ENCODE measurements around the gene MYL7.
A peak's percentile ranks its signal among the peaks of the same experiment; 100 is the strongest.

Gene MYL7

GRCh38 chr7:44098092-44099068, 42.8 kb downstream of the MYL7 start:
- no peaks in the 10 kb centered on the region for H3K79me1 ChIP-seq (ENCODE audit: low read depth, low read length)
- no peak overlapping the region for H3K4me2 ChIP-seq (ENCODE audit: insufficient read depth, low read length, poor library complexity, severe bottlenecking)
- H2BK120ac ChIP-seq (ENCODE audit: low read depth, low read length), result no peak overlapping the region
- H2BK12ac ChIP-seq (ENCODE audit: low read length), result no peak overlapping the region
- no peak overlapping the region for H4K91ac ChIP-seq (ENCODE audit: low read depth, low read length, poor library complexity)
- H2BK5ac ChIP-seq (ENCODE audit: low read length), result no peak overlapping the region
- H2AK5ac ChIP-seq (ENCODE audit: low read depth, low read length), result no peak overlapping the region
- no CpG with 5 or more reads among the region's 6 CpGs for WGBS, 2 donors (ENCODE audit: extremely low coverage in 2 of 2, insufficient read length in 2 of 2, insufficient replicate concordance in 1 of 2)
- no peak for DNase-seq (ENCODE audit: low spot score)
- no peak overlapping the region for H4K8ac ChIP-seq (ENCODE audit: low read depth, low read length)
- H3K18ac ChIP-seq (ENCODE audit: low read length), result no peak overlapping the region
- H2AFZ ChIP-seq (ENCODE audit: low read length), result no peak overlapping the region
- H3K23ac ChIP-seq (ENCODE audit: low read depth, low read length, poor library complexity), result no peak overlapping the region
- no peak overlapping the region for H3K27ac ChIP-seq (replicated peaks; ENCODE audit: low read length)
- peaks cover 0 to 5% (median 3%) of the 10 kb centered on the region in 3 experiments for H3K27me3 ChIP-seq (ENCODE audit: control insufficient read depth in 3 of 3, insufficient read depth in 3 of 3, low read depth in 1 of 3, low read length in 3 of 3)
- H3K36me3 ChIP-seq (replicated peaks in 1 of 2; ENCODE audit: control insufficient read depth in 2 of 2, insufficient read depth in 2 of 2, low read length in 2 of 2), result no peaks in the 10 kb centered on the region
- peaks cover 0 to 5% of the 10 kb centered on the region in 2 donors for H3K4me1 ChIP-seq (ENCODE audit: control insufficient read depth in 2 of 2, insufficient read depth in 1 of 2, low read depth in 1 of 2, low read length in 2 of 2)
- no peaks in the 10 kb centered on the region for H3K9me3 ChIP-seq (replicated peaks in 1 of 2; ENCODE audit: control insufficient read depth in 2 of 2, insufficient read depth in 1 of 2, low read depth in 1 of 2, low read length in 2 of 2)
- no peak overlapping the region for H3K14ac ChIP-seq (ENCODE audit: low read length)
- no peak overlapping the region for H3K9ac ChIP-seq (ENCODE audit: low read depth, low read length, poor library complexity)
- H2BK15ac ChIP-seq (ENCODE audit: low read length), result no peak overlapping the region
- no peak overlapping the region for H3K4me3 ChIP-seq (ENCODE audit: low read length in 2 of 2)
- H3K4ac ChIP-seq (ENCODE audit: low read length), result no peak overlapping the region

DNA sequence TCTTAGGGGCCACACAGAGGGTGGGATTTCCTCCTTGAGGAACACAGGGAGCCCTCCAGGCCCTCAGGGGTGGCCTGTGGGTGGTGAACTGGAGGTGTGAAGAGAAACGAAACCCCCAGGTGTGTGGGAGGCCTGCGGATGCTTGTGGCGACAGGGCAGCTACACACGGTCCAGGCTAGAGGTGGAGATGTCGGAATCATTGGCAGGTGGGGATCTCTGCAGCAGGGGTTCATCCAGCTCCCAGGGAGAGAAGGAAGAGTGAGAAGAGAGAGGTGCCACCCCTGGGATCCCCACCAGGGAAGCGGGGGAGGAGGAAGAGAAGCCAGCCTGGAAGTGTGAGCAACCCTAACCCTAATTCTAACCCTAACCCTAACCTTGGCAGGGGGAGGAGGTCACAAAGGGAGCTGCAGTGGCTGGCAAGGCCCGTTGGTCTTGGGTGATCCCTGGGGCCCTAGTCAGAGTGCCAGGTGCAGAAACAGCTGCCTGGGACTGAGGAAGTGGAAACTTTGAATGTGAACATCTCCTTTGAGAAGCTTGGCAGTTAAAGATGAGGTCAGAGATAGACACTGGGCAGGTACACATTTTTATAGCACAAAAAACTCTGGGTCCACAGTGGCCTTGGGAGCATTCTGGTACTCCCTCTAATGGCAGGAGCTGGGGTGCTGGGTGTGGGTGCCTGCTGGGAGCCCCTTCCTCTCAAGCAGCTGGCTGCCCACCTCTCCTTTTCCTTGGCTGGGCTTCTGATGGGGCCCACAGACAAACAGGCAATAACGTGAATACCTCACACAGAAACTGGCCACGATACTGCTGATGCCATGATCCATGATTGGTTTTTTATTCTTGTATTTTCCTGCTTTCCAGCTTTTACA, 43.8 kb downstream of the MYL7 start:
- no peak overlapping the region for H3K4me3 ChIP-seq (ENCODE audit: low read length in 2 of 2)
- H3K9ac ChIP-seq (ENCODE audit: low read depth, low read length, poor library complexity), result no peak overlapping the region
- no peak overlapping the region for H4K91ac ChIP-seq (ENCODE audit: low read depth, low read length, poor library complexity)
- H2BK5ac ChIP-seq (ENCODE audit: low read length), result no peak overlapping the region
- no CpG with 5 or more reads among the region's 9 CpGs for WGBS, 2 donors (ENCODE audit: extremely low coverage in 2 of 2, insufficient read length in 2 of 2, insufficient replicate concordance in 1 of 2)
- no peak overlapping the region for H3K4ac ChIP-seq (ENCODE audit: low read length)
- no peak overlapping the region for H3K4me2 ChIP-seq (ENCODE audit: insufficient read depth, low read length, poor library complexity, severe bottlenecking)
- H3K4me1 ChIP-seq (ENCODE audit: control insufficient read depth in 2 of 2, insufficient read depth in 1 of 2, low read depth in 1 of 2, low read length in 2 of 2), result peaks cover 0 to 5% of the 10 kb centered on the region in 2 donors
- H3K9me3 ChIP-seq (replicated peaks in 1 of 2; ENCODE audit: control insufficient read depth in 2 of 2, insufficient read depth in 1 of 2, low read depth in 1 of 2, low read length in 2 of 2), result no peaks in the 10 kb centered on the region
- H3K79me1 ChIP-seq (ENCODE audit: low read depth, low read length), result no peaks in the 10 kb centered on the region
- peak overlapping the region; percentile 24 for H2AFZ ChIP-seq (ENCODE audit: low read length)
- H3K27me3 ChIP-seq (ENCODE audit: control insufficient read depth in 3 of 3, insufficient read depth in 3 of 3, low read depth in 1 of 3, low read length in 3 of 3), result peaks cover 0 to 3% (median 0%) of the 10 kb centered on the region in 3 experiments
- no peak overlapping the region for H3K14ac ChIP-seq (ENCODE audit: low read length)
- no peak overlapping the region for H3K23ac ChIP-seq (ENCODE audit: low read depth, low read length, poor library complexity)
- no peaks in the 10 kb centered on the region for H3K36me3 ChIP-seq (replicated peaks in 1 of 2; ENCODE audit: control insufficient read depth in 2 of 2, insufficient read depth in 2 of 2, low read length in 2 of 2)
- H3K27ac ChIP-seq (replicated peaks; ENCODE audit: low read length), result no peak overlapping the region
- no peak overlapping the region for H3K18ac ChIP-seq (ENCODE audit: low read length)
- H2AK5ac ChIP-seq (ENCODE audit: low read depth, low read length), result no peak overlapping the region
- no peak for DNase-seq (ENCODE audit: low spot score)
- no peak overlapping the region for H2BK15ac ChIP-seq (ENCODE audit: low read length)
- H2BK12ac ChIP-seq (ENCODE audit: low read length), result no peak overlapping the region
- H4K8ac ChIP-seq (ENCODE audit: low read depth, low read length), result no peak overlapping the region
- H2BK120ac ChIP-seq (ENCODE audit: low read depth, low read length), result no peak overlapping the region

DNA sequence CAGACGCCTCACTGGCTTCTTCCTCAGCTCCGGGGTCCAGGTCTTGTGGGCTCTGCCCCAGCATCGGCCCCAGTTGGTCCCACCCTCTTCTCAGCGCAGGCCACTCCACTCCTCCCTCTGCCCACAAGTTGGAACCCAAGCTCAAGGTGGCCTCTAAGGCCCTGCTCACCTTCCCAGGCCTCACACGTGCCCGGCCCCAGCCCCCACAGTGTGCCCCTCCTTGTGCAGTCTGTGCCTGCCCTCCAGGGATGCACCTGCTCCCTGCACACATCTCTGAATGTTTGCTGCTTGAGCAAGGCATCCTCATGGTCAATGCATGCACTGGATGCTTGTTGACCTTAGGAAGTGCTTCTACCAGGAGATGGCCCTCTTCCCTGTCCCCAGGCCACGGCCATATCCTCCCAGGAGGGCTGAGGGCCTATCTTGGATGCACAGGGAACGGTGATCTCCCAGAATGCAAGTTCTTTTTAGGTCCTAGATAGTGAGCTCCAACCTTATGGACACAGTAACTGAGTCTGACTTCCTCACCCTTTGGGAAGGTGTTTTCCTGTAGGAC, 44.7 kb downstream of the MYL7 start:
- Histone ChIP-seq H3K4ac (ENCODE audit: low read length) (no peak overlapping the region), H3K4me2 (ENCODE audit: insufficient read depth, low read length, poor library complexity, severe bottlenecking) (no peak overlapping the region), H3K23ac (ENCODE audit: low read depth, low read length, poor library complexity) (no peak overlapping the region), H2BK5ac (ENCODE audit: low read length) (no peak overlapping the region), H3K36me3 (replicated peaks in 1 of 2; ENCODE audit: control insufficient read depth in 2 of 2, insufficient read depth in 2 of 2, low read length in 2 of 2) (no peaks in the 10 kb centered on the region), H3K18ac (ENCODE audit: low read length) (no peak overlapping the region), H2BK12ac (ENCODE audit: low read length) (no peak overlapping the region), H3K27ac (replicated peaks; ENCODE audit: low read length) (no peak overlapping the region), H3K79me1 (ENCODE audit: low read depth, low read length) (no peaks in the 10 kb centered on the region), H2AFZ (ENCODE audit: low read length) (peak overlapping the region; percentile 24), H3K9ac (ENCODE audit: low read depth, low read length, poor library complexity) (no peak overlapping the region), H2BK120ac (ENCODE audit: low read depth, low read length) (no peak overlapping the region), H3K14ac (ENCODE audit: low read length) (no peak overlapping the region), H2AK5ac (ENCODE audit: low read depth, low read length) (no peak overlapping the region), H3K4me1 (ENCODE audit: control insufficient read depth in 2 of 2, insufficient read depth in 1 of 2, low read depth in 1 of 2, low read length in 2 of 2) (peaks cover 0 to 5% of the 10 kb centered on the region in 2 donors), H3K4me3 (ENCODE audit: low read length in 2 of 2) (no peak overlapping the region), H2BK15ac (ENCODE audit: low read length) (no peak overlapping the region), H3K27me3 (ENCODE audit: control insufficient read depth in 3 of 3, insufficient read depth in 3 of 3, low read depth in 1 of 3, low read length in 3 of 3) (peaks cover 0 to 3% (median 0%) of the 10 kb centered on the region in 3 experiments), H3K9me3 (replicated peaks in 1 of 2; ENCODE audit: control insufficient read depth in 2 of 2, insufficient read depth in 1 of 2, low read depth in 1 of 2, low read length in 2 of 2) (no peaks in the 10 kb centered on the region), H4K91ac (ENCODE audit: low read depth, low read length, poor library complexity) (no peak overlapping the region), H4K8ac (ENCODE audit: low read depth, low read length) (no peak overlapping the region)
- no CpG with 5 or more reads among the region's 8 CpGs for WGBS, 2 donors (ENCODE audit: extremely low coverage in 2 of 2, insufficient read length in 2 of 2, insufficient replicate concordance in 1 of 2)
- no peak for DNase-seq (ENCODE audit: low spot score)
